BLaER1 treated with 17β-estradiol and CSF1 and Interleukin-3, amounts not matched to agents 10 nM and 100 nM (cell line): Measurements from ENCODE around the gene SLC15A4.
"Not testable (repeated sequence)": the region's sequence is repeated elsewhere in the genome, so short reads cannot be mapped to it uniquely, and the experiment has no call there.

Experiments used
- H3K27ac ChIP-seq, 11 experiments: shearing (Covaris generic); formaldehyde crosslinking; 2 replicates each; pipeline ENCODE4 v1.8.1; 2022
- H3K27me3 ChIP-seq, 11 experiments: shearing (Covaris generic); formaldehyde crosslinking; 2 replicates each; pipeline ENCODE4 v1.8.1; 2022
- H3K36me3 ChIP-seq, 11 experiments: shearing (Covaris generic); formaldehyde crosslinking; 2 replicates each; pipeline ENCODE4 v1.8.1; 2022
- H3K4me1 ChIP-seq, 10 experiments: shearing (Covaris generic); formaldehyde crosslinking; 2 replicates each; pipeline ENCODE4 v1.8.1; 2022
- H3K4me2 ChIP-seq, 11 experiments: shearing (Covaris generic); formaldehyde crosslinking; 2 replicates each; pipeline ENCODE4 v1.8.1; 2022
- H3K4me3 ChIP-seq, 10 experiments: shearing (Covaris generic); formaldehyde crosslinking; 2 replicates each; pipeline ENCODE4 v1.8.1; 2022
- H3K9ac ChIP-seq, 11 experiments: shearing (Covaris generic); formaldehyde crosslinking; 2 replicates each; pipeline ENCODE4 v1.8.1; 2022
- H3K9me3 ChIP-seq, 11 experiments: shearing (Covaris generic); formaldehyde crosslinking; replicated peaks in 1 of 11; 2 replicates each; pipeline ENCODE4 v1.8.1; 2022
- H4K20me1 ChIP-seq, 11 experiments: shearing (Covaris generic); formaldehyde crosslinking; 2 replicates each; pipeline ENCODE4 v1.8.1; 2022
- Cebpa-rat ChIP-seq, 11 experiments: shearing (Covaris generic); IDR thresholded peaks; 2 replicates each; pipeline ENCODE4 v1.8.1; 2022

The SLC15A4 gene

GRCh38 chr12:128806573-128806972 lies 17.2 kb downstream of the SLC15A4 start:
- Histone ChIP-seq H4K20me1 (peaks cover 38 to 98% (median 56%) of the 10 kb centered on the region in 11 experiments), H3K36me3 (peaks cover 65 to 100% (median 88%) of the 10 kb centered on the region in 11 experiments)

GRCh38 chr12:128805406-128805805 lies 18.4 kb downstream of the SLC15A4 start:
- H3K27me3 ChIP-seq, H3K9ac ChIP-seq, H3K4me3 ChIP-seq, H3K27ac ChIP-seq, H3K4me2 ChIP-seq: not testable (repeated sequence)
- Histone ChIP-seq H3K36me3 (peaks cover 77 to 100% (median 95%) of the 10 kb centered on the region in 11 experiments), H4K20me1 (peaks cover 40 to 98% (median 56%) of the 10 kb centered on the region in 11 experiments), H3K4me1 (peaks cover 3 to 29% (median 17%) of the 10 kb centered on the region in 10 experiments; a peak in 19 of 20 replicates), H3K9me3 (peaks cover 7 to 14% (median 9%) of the 10 kb centered on the region in 11 experiments; a peak in 16 of 22 replicates)

More at GRCh38 chr12:128806573-128806972, 17.2 kb downstream of the SLC15A4 start:
- Histone ChIP-seq H3K4me2 (no peak overlapping the region), H3K9ac (no peak overlapping the region), H3K4me3 (no peak overlapping the region), H3K9me3 (peaks cover 7 to 14% (median 9%) of the 10 kb centered on the region in 11 experiments; a peak in 16 of 22 replicates), H3K27ac (no peak overlapping the region), H3K27me3 (no peaks in the 10 kb centered on the region), H3K4me1 (peaks cover 15 to 33% (median 25%) of the 10 kb centered on the region in 10 experiments)
- TF ChIP-seq Cebpa-rat (IDR thresholded peaks at IDR 0.05) = no peak

- no peak overlapping the region for H3K4me3 ChIP-seq
- H3K9ac ChIP-seq = no peak overlapping the region
- H4K20me1 ChIP-seq = peaks cover 41 to 98% (median 55%) of the 10 kb centered on the region in 11 experiments; a peak in 21 of 22 replicates
- peaks cover 7 to 14% (median 9%) of the 10 kb centered on the region in 11 experiments; a peak in 16 of 22 replicates for H3K9me3 ChIP-seq
- H3K4me2 ChIP-seq = no peak overlapping the region
- H3K27me3 ChIP-seq = 0 out of 22 replicates have a peak, but pooled peaks cover 0 to under 1% (median 0%) of the 10 kb centered on the region in 11 experiments
- TF ChIP-seq Cebpa-rat (IDR thresholded peaks at IDR 0.05) = no peak
- peaks cover 2 to 29% (median 14%) of the 10 kb centered on the region in 10 experiments; a peak in 19 of 20 replicates for H3K4me1 ChIP-seq
- H3K36me3 ChIP-seq = peaks cover 78 to 100% (median 97%) of the 10 kb centered on the region in 11 experiments
- H3K27ac ChIP-seq = no peak overlapping the region
These were observed 19.0 kb downstream of the SLC15A4 start for GRCh38 chr12:128804762-128805161.

- H3K4me1 ChIP-seq = peaks cover 10 to 38% (median 21%) of the 10 kb centered on the region in 10 experiments; a peak in 19 of 20 replicates
- no peak for TF ChIP-seq Cebpa-rat (IDR thresholded peaks at IDR 0.05)
- peaks cover 50 to 98% (median 60%) of the 10 kb centered on the region in 11 experiments for H4K20me1 ChIP-seq
- no peak overlapping the region for H3K4me3 ChIP-seq
- H3K27ac ChIP-seq = no peak overlapping the region
- no peak overlapping the region for H3K4me2 ChIP-seq
- no peak overlapping the region for H3K9ac ChIP-seq
- peaks cover 0 to 11% (median 0%) of the 10 kb centered on the region in 11 experiments; a peak in 3 of 22 replicates for H3K27me3 ChIP-seq
- H3K9me3 ChIP-seq = peaks cover 7 to 14% (median 9%) of the 10 kb centered on the region in 11 experiments; a peak in 16 of 22 replicates
- H3K36me3 ChIP-seq = peaks cover 73 to 100% (median 95%) of the 10 kb centered on the region in 11 experiments
These were observed 20.0 kb downstream of the SLC15A4 start for GRCh38 chr12:128803788-128804187.

GRCh38 chr12:128802756-128803155 lies 21.0 kb downstream of the SLC15A4 start:
- Histone ChIP-seq H3K36me3 (peaks cover 63 to 98% (median 91%) of the 10 kb centered on the region in 11 experiments), H3K9me3 (peaks cover 7 to 14% (median 9%) of the 10 kb centered on the region in 11 experiments; a peak in 16 of 22 replicates), H3K27ac (no peak overlapping the region), H3K4me2 (peak overlapping the region in 1 of 11 experiments; percentile 26; a peak in 1 of 22 replicates), H3K4me1 (peaks cover 21 to 49% (median 31%) of the 10 kb centered on the region in 10 experiments), H4K20me1 (peaks cover 58 to 98% (median 69%) of the 10 kb centered on the region in 11 experiments), H3K27me3 (peaks cover 0 to 17% (median 0%) of the 10 kb centered on the region in 11 experiments; a peak in 4 of 22 replicates), H3K9ac (no peak overlapping the region), H3K4me3 (no peak overlapping the region)
- no peak for TF ChIP-seq Cebpa-rat (IDR thresholded peaks at IDR 0.05)

GRCh38 chr12:128801879-128802391 lies 21.8 kb downstream of the SLC15A4 start:
- Histone ChIP-seq H3K4me1 (peaks cover 25 to 57% (median 34%) of the 10 kb centered on the region in 10 experiments), H3K4me2 (peak overlapping the region in 2 of 11 experiments; percentile 26; a peak in 2 of 22 replicates), H3K4me3 (no peak overlapping the region), H4K20me1 (peaks cover 60 to 98% (median 71%) of the 10 kb centered on the region in 11 experiments), H3K27ac (no peak overlapping the region), H3K9me3 (peaks cover 7 to 14% (median 9%) of the 10 kb centered on the region in 11 experiments; a peak in 16 of 22 replicates), H3K27me3 (peaks cover 0 to 25% (median 0%) of the 10 kb centered on the region in 11 experiments; a peak in 4 of 22 replicates), H3K36me3 (peaks cover 56 to 93% (median 82%) of the 10 kb centered on the region in 11 experiments), H3K9ac (no peak overlapping the region)
- TF ChIP-seq Cebpa-rat (IDR thresholded peaks at IDR 0.05) = no peak

- H3K36me3 ChIP-seq = peaks cover 47 to 91% (median 71%) of the 10 kb centered on the region in 11 experiments
- TF ChIP-seq Cebpa-rat (IDR thresholded peaks at IDR 0.05) = no peak
- H3K4me1 ChIP-seq = peaks cover 38 to 70% (median 45%) of the 10 kb centered on the region in 10 experiments
- no peak overlapping the region for H3K4me3 ChIP-seq
- H3K27me3 ChIP-seq = peaks cover 0 to 29% (median 0%) of the 10 kb centered on the region in 11 experiments; a peak in 4 of 22 replicates
- peaks cover 62 to 100% (median 81%) of the 10 kb centered on the region in 11 experiments for H4K20me1 ChIP-seq
- H3K27ac ChIP-seq = no peak overlapping the region
- peaks cover 7 to 13% (median 9%) of the 10 kb centered on the region in 11 experiments; a peak in 16 of 22 replicates for H3K9me3 ChIP-seq
- no peak overlapping the region for H3K9ac ChIP-seq
- H3K4me2 ChIP-seq = peak overlapping the region in 1 of 11 experiments; percentile 5; a peak in 1 of 22 replicates
These were observed 23.2 kb downstream of the SLC15A4 start for GRCh38 chr12:128800606-128801005.

- peaks cover 57 to 89% (median 64%) of the 10 kb centered on the region in 10 experiments for H3K4me1 ChIP-seq
- TF ChIP-seq Cebpa-rat (IDR thresholded peaks at IDR 0.05) = no peak
- peaks cover 0 to under 1% (median 0%) of the 10 kb centered on the region in 11 experiments; a peak in 2 of 22 replicates for H3K9me3 ChIP-seq
- peaks cover 0 to 29% (median 0%) of the 10 kb centered on the region in 11 experiments; a peak in 4 of 22 replicates for H3K27me3 ChIP-seq
- H3K9ac ChIP-seq = peak overlapping the region in 5 of 11 experiments; percentile 2 to 48 (median 32); a peak in 8 of 22 replicates
- H3K4me2 ChIP-seq = peak overlapping the region; percentile 71 to 93 (median 88)
- peak overlapping the region in 3 of 11 experiments; percentile 9 to 17 (median 14); a peak in 2 of 22 replicates for H3K27ac ChIP-seq
- peaks cover 38 to 82% (median 60%) of the 10 kb centered on the region in 11 experiments for H3K36me3 ChIP-seq
- H4K20me1 ChIP-seq = peaks cover 68 to 100% (median 95%) of the 10 kb centered on the region in 11 experiments
- peak overlapping the region in 3 of 10 experiments; percentile 24 to 29 (median 25); a peak in 2 of 20 replicates for H3K4me3 ChIP-seq
These were observed 25.0 kb downstream of the SLC15A4 start for GRCh38 chr12:128798571-128799341.
